Embryonic facial prominence (tissue), 1 donor: ENCODE results near the gene LRP11.
A peak's percentile ranks its signal among the peaks of the same experiment; 100 is the strongest.
"Not testable (repeated sequence)": the region's sequence is repeated elsewhere in the genome, so short reads cannot be mapped to it uniquely, and the experiment has no call there.

Source experiments
- DNase-seq: peaks from one replicate; pipeline ENCODE4 v3.0.0-alpha.2; 2016; ENCODE audit errors: extremely low spot score

LRP11 gene

DNA sequence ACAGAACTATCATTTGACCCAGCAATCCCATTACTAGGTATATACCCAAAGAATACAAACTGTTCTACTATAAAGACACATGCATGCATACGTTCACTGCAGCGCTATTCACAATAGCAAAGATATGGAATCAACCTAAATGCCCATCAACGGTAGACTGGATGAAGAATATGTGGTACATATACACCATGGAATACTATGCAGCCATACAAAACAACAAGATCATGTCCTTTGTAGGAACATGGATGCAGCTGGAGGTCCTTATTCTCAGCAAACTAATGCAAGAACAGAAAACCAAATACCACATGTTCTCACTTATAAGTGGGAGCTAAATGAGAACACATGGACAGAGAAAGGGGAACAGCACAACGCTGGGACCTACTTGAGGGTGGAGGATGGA, 15.8 kb downstream of the LRP11 start:
- not testable (repeated sequence) for DNase-seq

DNA sequence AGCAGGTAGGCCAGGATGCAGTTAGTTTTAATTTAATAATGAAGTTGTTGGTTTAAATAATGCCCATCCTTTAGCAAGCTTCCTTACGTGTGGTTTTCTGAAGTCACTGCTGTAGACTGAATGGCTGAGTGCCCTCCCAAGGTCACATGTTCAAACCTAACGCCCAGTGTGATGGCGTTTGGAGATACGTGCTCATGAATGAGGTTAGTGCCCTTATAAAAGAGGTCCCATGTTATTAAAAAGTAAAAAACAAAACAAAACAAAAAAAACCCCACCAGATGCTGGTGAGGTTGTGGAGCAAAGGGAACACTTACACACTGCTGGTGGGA, 16.3 kb downstream of the LRP11 start:
- DNase-seq, result no peak

DNA sequence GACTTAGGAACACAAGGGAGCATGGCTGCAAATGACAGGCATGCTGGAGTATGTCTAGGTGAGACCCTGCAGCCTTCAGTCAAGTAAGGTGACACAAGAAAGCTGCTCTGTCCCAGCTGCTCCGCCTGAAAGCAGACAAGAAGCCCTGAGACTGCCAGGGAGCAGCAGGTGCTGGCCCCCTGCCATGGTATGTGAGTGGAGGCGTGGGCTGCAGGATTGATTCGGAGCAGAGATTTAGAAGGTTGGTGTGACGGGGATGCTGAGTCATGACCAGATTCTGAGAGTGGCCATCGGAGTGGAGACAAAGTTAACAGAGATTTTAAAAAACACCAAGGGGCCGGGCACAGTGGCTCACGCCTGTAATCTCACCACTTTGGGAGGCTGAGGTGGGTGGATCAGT, 17.8 kb downstream of the LRP11 start:
- no peak for DNase-seq

DNA sequence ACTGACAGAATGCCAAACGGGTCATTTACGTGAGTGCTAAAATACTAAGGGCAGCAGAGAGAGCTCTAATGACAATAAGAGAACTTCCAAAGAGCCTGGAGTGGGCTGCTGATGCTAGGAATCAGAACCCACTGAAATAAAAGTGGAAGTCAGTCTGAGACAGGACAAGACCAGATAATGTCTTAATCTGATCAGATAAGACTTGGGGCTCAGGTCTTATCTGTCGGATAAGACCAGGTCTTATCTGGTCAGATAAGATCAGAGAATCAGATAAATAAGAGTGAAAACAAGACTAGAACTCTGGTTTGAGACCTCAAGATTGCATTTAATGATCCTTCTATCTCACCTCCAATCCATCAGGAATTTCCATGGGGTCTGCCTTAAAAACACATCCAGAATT, 18.6 kb downstream of the LRP11 start:
- DNase-seq, result no peak

DNA sequence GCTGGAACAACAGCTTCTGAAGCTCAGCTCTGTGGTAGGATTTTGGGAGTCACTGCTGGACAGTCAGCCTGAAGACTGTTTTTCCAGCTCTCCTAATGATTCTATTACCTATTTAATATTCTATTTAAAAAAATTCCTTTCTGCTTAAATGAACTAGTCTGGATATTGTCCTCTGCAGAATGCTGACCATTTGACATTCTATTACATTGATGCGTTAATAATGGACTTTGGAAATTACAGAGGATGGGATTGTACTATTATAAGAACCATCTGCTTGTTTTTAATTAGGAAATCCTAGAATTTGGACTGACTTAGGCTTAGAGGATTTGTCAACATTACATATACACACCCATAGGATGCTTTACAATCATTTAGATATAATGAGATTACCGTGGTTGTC, 19.7 kb downstream of the LRP11 start:
- DNase-seq, result no peak

DNA sequence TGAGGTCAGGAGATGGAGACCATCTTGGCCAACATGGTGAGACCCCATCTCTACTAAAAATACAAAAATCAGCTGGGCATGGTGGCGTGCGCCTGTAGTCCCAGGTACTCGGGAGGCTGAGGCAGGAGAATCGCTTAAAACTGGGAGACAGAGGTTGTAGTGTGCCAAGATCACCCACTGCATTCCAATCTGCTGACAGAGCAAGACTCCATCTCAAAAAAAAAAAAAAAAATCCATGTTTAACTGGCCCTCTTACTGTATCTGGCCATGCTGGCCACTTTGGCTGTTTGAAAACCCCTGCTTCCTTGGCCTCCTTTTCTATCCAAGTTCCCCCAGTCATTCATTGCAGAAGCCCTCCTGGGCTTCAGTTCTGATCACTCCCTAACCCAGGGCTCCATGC, 20.1 kb downstream of the LRP11 start:
- DNase-seq, result not testable (repeated sequence)

DNA sequence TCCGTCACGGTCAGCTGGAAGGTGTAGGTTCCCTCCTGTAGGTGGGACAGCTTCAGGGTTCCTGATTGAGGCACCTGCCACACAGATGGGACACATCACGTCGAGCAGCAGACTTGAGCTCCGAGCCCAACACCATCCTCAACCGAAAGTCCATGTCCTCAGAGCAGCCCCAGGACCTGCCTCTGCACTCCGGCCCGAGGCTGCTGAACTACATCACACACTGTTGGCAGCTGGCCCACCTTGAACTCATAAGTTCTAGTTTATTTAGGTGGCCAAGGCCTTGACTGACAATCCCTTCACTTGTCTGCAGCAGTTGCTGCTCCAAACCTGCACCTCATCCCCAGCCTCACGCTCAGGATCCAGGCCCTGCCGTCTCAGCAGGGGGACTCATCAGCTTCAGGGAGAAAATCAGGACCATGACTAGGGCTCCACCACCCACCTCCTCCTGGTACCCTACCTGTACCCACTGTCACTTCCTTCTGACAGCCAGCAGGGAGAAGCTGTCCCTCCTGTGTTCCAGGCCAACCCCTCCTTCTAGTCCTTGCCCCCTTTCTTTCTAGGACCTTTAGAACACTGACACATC, 21.0 kb downstream of the LRP11 start:
- DNase-seq, result no peak

DNA sequence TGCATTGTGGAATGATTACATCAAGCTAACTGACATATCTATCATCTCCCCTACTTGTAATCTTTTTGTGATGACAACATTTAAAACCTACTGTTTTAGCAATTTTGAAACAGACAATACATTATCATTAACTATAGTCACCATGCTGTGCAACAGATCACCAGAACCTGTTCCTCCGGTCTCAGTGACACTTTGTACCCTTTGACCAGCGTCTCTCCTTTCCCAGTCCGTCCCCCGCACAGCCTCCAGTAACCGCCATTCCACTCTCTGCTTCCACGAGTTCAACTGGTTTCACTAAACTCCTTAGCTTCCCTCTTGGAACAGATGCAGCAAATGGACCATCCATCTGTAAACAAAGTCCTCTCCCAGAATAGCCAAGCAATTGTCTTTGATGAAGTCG, 21.8 kb downstream of the LRP11 start:
- DNase-seq, result no peak

DNA sequence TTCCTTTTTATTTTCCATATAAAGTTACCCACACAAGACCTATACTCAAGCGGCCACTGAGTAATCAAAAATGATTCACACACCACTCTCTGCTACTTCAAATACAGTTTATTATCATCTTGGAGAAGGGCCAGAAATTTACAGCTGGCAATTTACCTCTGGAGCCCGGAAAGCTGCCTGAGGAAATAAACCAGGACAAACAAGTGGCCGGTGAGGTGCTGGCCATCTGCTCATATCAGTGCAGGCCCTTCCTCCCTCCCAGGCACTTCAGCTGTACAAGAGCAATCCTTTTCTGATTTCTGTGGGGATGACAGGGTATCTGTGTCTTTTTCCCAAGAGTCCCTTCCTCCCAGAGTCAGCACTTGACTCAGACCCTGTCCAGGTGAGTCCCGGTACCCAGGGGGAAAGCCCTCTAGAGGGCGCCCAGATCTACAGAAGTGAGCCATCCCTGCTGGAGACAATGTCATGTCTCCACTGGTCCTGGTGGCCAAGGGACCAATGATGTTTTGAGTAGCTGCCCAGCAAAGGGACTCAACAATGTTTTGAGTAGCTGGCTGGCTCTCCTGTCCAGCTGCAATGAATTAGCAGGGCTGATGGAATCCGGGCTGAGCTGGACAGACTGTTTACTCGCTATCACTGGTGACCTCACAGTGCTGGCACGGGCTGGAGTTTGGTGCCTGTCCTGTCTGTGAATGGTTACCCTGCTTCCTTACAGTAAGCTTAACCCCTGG, 23.6 kb downstream of the LRP11 start:
- no peak for DNase-seq

DNA sequence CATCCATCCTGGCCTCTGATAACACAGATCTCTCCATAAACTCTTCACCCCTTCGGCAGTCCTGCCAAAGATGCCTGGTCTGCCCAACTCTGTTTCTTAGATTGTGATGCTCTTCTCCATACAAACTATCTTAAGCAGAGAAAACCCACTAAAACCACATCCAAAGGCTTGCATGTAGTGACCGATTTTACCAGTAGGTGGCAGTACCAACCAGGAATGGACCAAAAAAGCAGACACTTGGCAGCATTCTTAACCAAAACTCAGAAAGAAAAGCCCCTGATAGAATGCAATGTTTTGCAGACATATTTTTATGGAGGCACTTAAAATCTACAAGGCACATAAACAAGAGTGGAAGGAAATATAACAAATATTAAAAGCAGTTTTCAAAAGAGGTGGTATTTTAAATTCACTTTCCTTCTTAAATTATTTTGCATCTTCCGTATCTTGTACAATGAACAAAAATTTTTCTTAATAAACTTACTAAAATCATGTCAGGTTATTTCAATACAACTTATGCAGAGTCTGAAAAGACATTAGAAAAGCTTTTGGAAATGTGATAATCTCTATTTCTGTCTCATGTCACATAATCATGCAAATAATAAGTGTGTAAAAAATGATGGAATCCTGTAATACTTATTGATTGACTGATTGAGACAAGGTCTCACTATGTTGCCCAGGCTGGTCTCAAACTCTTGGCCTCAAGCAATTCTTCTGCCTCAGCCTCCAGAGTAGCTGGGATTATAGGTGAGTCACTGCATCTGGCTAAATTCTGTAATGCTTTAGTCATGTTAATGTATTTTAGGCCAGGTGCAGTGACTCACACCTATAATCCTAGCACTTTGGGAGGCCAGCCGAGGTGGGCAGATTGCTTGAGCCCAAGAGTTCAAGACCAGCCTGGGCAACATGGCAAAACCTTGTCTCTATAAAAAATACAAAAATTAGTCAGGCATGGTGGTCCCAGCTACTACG, 29.4 kb downstream of the LRP11 start:
- peak; percentile 69 for DNase-seq

DNA sequence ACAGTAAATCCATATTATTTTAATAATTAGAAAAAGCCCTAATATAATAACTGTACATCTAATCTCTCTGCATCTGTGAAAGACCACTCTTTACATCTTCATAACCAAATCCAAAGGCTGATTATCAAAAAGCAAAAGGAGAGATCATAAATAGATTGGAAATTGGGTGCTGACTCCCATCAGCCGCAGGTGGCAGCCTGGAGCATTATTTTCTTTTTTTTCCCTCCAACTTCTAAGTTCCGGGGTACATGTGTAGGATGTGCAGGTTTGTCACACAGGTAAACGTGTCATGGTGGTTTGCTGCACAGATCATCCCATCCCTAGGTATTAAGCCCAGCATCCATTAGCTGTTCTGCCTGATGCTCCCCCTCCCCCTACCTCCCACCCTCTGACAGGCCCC, 30.5 kb downstream of the LRP11 start:
- no peak for DNase-seq

DNA sequence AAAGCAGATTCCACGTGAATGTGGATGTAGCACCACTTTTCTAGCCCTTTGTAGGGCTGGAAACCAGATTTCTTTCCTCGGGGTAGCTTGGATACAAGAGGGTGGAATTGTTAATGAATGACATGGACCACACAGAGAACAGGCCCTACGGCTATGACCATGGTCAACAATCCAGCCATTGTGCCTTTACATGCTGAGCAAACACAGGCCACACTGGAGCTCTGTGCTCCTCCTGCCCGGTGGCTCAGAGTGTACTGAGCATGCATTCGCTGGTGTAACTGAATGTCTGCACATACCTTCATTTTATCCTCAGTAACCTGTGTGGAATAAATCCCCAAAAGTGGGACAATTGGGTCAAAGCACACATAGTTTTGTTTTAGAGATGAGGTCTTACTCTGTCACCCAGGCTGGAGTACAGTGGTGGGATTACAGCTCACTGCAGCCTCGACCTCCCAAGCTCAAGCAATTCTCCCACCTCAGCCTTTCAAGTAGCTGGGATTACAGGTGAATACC, 32.8 kb downstream of the LRP11 start:
- DNase-seq, result no peak

DNA sequence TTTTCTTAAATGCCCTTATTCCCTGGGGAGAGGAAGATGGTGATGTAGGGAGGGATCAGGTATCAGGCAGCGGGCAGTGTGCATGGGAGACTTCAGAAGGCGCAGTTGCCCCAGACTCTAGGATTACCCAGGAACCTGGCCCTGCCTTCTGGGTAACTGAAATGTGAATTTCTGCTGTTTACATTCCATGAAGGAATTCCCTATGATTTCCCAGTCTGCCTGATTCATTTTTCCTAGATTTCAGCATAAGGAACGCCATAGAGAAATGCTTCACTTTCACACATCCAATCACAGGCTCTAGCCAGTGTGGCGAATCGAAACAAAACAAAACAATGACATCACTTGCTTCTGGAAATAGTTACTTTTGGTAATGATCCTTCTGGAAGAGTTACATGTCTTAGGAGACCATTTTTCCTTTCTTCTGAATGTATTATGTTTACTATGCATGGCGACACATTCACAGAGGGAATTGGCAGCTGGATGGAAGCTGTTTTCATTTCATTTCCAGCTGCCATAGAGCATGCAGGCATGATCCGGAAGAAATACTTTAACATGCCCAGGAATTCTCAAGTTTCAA, 33.3 kb downstream of the LRP11 start:
- peak; percentile 69 for DNase-seq

DNA sequence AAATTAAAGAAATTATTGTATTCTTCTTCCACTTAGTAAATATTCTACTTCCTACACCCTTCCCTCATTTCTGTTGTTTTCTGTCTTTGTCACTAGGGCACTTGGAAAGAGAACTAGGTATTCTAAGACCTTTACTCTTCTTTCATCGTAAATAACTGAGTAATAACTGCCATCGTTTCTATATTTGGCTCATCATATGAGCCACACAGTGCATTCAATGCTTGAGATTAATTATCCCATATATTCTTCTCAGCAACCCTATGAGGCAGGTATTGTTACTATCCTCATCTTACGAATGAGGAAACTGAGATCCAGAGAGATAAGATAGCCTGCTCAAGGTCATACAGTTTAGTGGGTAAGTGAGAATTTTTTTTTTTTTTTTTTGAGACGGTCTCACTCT, 38.9 kb downstream of the LRP11 start:
- DNase-seq, result no peak

DNA sequence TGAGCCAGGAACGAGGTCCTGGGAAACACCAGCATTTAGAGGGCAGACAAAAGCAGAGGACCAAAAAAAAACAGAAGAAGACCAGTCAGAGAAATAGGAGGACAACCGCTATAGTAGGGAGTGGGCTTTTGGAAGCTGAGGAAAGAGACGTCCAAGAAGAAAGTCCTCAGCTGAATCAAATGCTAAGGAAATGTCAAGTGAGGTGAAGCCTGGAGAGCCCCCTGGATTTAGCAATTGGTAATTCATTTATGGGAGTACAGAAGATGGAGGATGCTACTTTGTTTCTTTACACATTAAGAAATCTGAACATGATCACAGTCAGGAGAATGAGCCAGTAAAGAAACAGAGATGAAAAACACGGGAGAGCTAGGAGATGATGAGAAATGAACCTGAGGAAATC, 41.1 kb downstream of the LRP11 start:
- DNase-seq, result no peak

DNA sequence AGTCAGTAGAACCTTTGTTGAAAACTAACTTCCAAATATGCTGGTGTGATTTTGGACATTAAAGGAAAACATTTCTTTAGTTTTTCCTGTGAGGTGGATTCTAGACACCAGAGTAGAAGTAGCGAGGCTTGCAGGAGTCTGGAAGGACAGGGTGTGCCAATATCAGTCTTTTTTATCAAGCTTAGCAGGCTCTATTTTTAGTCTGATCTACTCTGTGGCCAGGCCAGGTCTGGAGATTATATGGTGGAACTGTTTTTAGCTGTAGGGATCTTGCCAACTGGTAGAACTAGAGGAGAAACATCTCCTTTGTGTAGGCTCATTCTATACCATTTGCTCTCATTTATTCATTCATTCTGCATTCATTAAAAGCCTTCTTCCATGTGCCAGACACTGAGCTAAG, 42.7 kb downstream of the LRP11 start:
- DNase-seq, result no peak

DNA sequence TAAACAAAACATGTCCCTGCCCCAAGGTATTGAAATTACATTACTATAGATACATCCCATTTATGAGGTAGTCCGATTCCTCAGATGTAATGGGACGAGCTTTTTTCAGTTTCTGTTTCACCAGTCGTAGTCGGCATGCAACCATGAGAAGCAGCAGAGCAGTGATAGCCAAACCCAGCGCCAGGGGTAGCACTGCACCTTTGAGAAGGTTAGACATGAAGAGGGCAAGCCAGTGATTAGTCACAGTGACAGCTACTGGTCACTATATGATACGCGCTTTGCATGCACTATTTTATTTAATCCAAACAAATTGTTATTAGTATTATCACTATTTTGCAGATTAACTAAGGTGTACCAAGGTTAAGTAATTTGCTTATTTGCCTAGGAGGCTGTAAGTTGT, 43.7 kb downstream of the LRP11 start:
- DNase-seq, result no peak

DNA sequence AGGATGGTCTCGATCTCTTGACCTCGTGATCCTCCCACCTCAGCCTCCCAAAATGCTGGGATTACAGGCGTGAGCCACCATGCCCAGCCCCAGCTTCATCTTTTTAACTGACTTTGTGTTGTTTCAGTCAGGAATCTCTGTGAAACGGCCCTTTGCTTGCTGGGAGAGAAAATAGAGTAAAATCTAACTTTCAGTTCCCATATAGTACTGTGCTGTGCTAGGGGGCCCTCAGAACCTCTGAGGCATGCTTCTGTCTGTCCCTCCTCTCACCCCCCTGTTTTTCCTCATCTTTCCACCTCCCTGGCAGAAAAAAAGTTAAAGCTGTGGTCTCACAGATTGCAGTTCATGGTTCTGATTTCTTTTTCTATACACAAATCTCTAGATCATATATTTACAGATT, 48.4 kb downstream of the LRP11 start:
- DNase-seq, result no peak

DNA sequence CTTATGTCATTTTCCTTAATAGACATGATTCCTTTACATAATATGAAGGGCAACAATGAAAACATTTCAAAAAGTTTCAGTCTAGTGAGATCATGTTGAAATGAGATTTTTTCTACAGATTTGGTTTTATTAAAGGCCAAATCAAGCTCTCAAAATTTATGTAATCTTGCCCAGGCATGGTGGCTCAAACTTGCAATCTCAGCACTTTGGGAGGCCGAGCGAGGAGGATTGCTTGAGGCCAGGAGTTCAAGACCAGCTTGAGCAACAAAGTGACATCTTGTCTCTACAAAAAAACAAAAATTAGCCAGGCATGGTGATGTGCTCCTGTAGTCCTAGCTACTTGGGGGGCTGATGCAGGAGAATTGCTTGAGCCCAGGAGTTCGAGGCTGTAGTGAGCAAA, 50.8 kb downstream of the LRP11 start:
- DNase-seq, result no peak

DNA sequence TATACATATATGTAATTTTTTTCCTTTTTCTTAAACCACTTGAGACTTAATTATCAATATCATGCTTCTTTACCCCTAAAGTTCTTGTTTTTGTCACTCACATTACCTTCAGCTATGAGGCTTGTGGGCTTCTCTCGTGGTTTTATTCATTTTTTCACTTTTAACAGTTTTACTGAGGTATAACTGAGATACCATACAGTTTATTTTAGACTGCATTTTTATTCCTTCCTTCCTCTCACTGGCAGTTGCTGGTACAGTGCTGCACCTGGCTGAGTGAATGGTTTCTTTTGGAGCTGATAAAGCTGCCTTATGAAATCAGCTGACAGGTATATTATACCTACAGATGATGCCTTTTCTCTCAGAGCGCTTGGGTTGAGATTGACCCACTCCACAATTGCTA, 54.4 kb downstream of the LRP11 start:
- no peak for DNase-seq

DNA sequence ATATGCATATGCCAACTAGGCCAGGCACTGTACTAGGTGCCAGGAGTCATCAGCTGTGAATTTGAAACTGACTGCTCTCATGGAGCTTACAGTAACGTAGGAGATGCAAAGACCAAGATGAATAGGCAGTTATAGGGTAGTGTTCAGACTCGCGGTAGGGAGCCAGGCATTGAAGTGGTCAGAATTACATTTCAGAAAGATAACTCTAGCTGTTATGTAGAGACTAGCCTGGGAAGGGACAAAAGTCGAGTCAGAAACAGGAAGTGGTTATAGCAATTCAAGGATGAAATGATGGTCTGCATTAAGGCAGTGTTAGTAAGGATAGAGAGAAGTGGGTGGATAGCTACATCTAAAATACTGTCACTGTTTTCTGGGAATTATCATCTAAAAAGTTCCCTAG, 58.0 kb downstream of the LRP11 start:
- no peak for DNase-seq

DNA sequence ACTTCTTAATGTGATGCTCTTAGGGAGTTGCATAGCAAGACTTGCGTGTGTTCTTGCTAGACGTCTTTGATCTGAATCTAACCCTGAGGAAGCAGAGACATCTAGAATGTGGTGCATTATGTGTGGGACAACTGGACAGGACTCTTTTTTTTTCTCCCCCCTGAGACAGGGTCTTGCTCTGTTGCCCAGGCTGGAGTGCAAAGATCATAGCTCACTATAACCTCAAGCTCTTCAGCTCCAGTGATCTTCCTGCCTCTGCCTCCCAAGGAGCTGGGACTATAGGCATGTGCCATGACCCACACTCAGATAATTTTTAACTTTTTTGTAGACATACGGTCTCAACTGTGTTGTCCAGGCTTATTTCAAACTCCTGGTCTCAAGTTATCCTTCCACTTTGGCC, 80.6 kb downstream of the LRP11 start:
- no peak for DNase-seq
